Activated B cell treated with CpG ODN at 0.5 μM for 24 hours (primary cell): ENCODE data around the gene SKOR1. TPM values are rescaled to one million over a fixed set of nuclear protein-coding genes. Genes with fewer than 3 reads are reported as not detected.

Experiments
- ATAC-seq: fragments of 200-7000 bp; cut with Tn5 transposase; one replicate; pipeline ENCODE4 v1.10.0; 2021; ENCODE audit warnings: low read depth, mild to moderate bottlenecking, moderate library complexity
- CTCF ChIA-PET: fragments of 350-600 bp; sonication (Branson Sonifier 250); formaldehyde crosslinking; loops from one replicate; lab custom pipeline; 2021; ENCODE audit warnings: antibody characterized with exemption; lab: Charles Lee
- POLR2A ChIA-PET: fragments of 350-600 bp; sonication (Branson Sonifier 250); formaldehyde crosslinking; loops from one replicate; lab custom pipeline; 2021; ENCODE audit warnings: antibody characterized with exemption; lab: Charles Lee
- DNase-seq: peaks from one replicate; pipeline ENCODE4 v3.0.0; 2022
- H3K27ac Mint-ChIP-seq: one replicate; pipeline ENCODE4 v1.8.0; 2020; ENCODE audit warnings: mixed read lengths
- H3K27me3 Mint-ChIP-seq: one replicate; pipeline ENCODE4 v1.8.0; 2021; ENCODE audit warnings: mixed read lengths
- H3K36me3 Mint-ChIP-seq: one replicate; pipeline ENCODE4 v1.8.0; 2021; ENCODE audit warnings: low read depth, mixed read lengths
- H3K4me1 Mint-ChIP-seq: one replicate; pipeline ENCODE4 v1.8.0; 2021; ENCODE audit warnings: mixed read lengths
- H3K4me3 Mint-ChIP-seq: one replicate; pipeline ENCODE4 v1.8.0; 2020; ENCODE audit warnings: mild to moderate bottlenecking, mixed read lengths
- H3K9me3 Mint-ChIP-seq: one replicate; pipeline ENCODE4 v1.8.0; 2020; ENCODE audit warnings: mixed read lengths
- intact Hi-C: fragments of 100-400 bp; cut with micrococcal nuclease; formaldehyde crosslinking; loops from one replicate; pipeline ENCODE4 v1.15.1; 2024
- total RNA-seq: library from RNA; stranded (reverse); gene quantifications from 2 replicates; pipeline ENCODE4 v1.2.3, GENCODE V29; 2022
- TF ChIP-seq, protein P1 (sequence below): fragments of 200-600 bp; IDR thresholded peaks from one replicate; pipeline ENCODE4 v1.8.0; 2022; ENCODE audit warnings: antibody characterized with exemption, mild to moderate bottlenecking

Gene SKOR1
- total RNA-seq, 1 donor from 2014 or later = 0.53 TPM

DNA sequence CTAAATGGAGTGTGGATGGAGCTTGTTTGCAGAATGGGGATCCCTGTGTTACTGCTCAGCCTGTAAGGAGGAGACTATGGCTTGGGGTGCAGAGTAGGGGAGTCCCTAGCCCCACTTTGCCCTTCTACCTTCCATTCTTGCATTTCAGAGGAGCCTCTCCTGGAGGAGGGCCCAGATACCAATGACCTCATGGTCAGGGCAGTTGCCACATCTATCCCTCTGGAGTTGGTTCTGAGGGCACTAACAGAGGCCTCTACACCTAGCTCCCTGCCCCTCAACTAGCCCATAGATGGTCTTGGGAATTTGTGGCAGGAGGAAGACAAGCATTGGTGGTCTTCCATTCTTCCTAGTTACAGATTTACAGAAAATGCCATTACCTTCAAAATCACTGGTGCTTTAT is 6.1 kb downstream of the SKOR1 start:
- no peaks in the 10 kb centered on the region for H3K9me3 Mint-ChIP-seq
- intact Hi-C loops = loop anchor here (10.0 kb wide), 3 partner anchors 527 to 1327 kb away; partner anchors contain the start of genes RPL4 and ZWILCH
- ChIA-PET CTCF (interaction anchor here (1.1 to 2.3 kb wide), 4 partner anchors 49 to 375 kb away, joined by 3 to 22 read pairs (median 10); no protein-coding TSS in a partner anchor), POLR2A (no interaction called here)
- no peak overlapping the region for H3K4me3 Mint-ChIP-seq
- no peak for DNase-seq
- no peaks in the 10 kb centered on the region for H3K36me3 Mint-ChIP-seq
- H3K4me1 Mint-ChIP-seq = peaks cover 50% of the 10 kb centered on the region
- no peak overlapping the region for H3K27ac Mint-ChIP-seq
- H3K27me3 Mint-ChIP-seq = peaks cover 55% of the 10 kb centered on the region
- ATAC-seq = no peak
- TF ChIP-seq, protein P1, sequence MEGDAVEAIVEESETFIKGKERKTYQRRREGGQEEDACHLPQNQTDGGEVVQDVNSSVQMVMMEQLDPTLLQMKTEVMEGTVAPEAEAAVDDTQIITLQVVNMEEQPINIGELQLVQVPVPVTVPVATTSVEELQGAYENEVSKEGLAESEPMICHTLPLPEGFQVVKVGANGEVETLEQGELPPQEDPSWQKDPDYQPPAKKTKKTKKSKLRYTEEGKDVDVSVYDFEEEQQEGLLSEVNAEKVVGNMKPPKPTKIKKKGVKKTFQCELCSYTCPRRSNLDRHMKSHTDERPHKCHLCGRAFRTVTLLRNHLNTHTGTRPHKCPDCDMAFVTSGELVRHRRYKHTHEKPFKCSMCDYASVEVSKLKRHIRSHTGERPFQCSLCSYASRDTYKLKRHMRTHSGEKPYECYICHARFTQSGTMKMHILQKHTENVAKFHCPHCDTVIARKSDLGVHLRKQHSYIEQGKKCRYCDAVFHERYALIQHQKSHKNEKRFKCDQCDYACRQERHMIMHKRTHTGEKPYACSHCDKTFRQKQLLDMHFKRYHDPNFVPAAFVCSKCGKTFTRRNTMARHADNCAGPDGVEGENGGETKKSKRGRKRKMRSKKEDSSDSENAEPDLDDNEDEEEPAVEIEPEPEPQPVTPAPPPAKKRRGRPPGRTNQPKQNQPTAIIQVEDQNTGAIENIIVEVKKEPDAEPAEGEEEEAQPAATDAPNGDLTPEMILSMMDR = no peak

DNA sequence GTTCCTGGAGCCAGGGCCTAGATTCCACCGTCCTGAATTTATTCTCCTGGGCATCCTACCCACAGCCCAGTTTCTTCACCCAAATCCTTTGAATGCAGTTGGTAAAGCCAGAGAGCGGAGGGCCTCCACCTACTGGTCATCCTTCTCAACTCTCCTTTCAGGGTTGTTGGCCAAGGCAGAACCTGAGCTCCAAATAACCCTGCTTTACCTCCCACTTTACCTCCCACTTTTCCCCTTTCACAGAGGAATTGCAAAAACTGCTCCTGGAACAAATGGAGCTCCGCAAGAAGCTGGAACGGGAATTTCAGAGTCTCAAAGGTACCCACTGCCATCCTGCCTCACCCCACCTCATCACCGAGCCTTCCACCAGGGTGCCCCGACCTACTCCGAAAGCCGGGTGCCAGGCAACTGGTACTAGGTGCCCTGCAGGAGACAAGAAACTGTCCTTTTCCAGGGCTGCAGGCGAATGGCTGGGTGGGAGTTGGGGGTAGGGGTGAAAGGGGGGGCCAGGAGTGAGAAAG is 6.8 kb downstream of the SKOR1 start:
- TF ChIP-seq, protein P1 = no peak
- ChIA-PET POLR2A (interaction anchor here (0.8 to 2.3 kb wide), 2 partner anchors 8 to 48 kb away, joined by 4 to 12 read pairs; no protein-coding TSS in a partner anchor), CTCF (interaction anchor here (0.7 to 2.3 kb wide), 5 partner anchors 9 to 375 kb away, joined by 3 to 22 read pairs (median 9); no protein-coding TSS in a partner anchor)
- Mint-ChIP-seq H3K9me3 (no peaks in the 10 kb centered on the region), H3K27me3 (peaks cover 56% of the 10 kb centered on the region), H3K4me3 (no peak overlapping the region), H3K4me1 (peaks cover 52% of the 10 kb centered on the region), H3K27ac (no peak overlapping the region), H3K36me3 (no peaks in the 10 kb centered on the region)
- no peak for ATAC-seq
- no peak for DNase-seq
- intact Hi-C loops = loop anchor here (1.0 to 10.0 kb wide), 4 partner anchors 8 to 1327 kb away; partner anchors contain the start of genes RPL4 and ZWILCH

- peaks cover 56% of the 10 kb centered on the region for H3K27me3 Mint-ChIP-seq
- ATAC-seq (no peak), DNase-seq (no peak)
- H3K27ac Mint-ChIP-seq = no peak overlapping the region
- H3K9me3 Mint-ChIP-seq = no peaks in the 10 kb centered on the region
- intact Hi-C loops = loop anchor here (1.0 to 10.0 kb wide), 4 partner anchors 9 to 1328 kb away; partner anchors contain the start of genes RPL4 and ZWILCH
- no peaks in the 10 kb centered on the region for H3K36me3 Mint-ChIP-seq
- ChIA-PET POLR2A (interaction anchor here (0.8 to 2.3 kb wide), 2 partner anchors 7 to 49 kb away, joined by 4 to 12 read pairs; no protein-coding TSS in a partner anchor), CTCF (interaction anchor here (0.6 to 2.3 kb wide), 5 partner anchors 50 to 593 kb away, joined by 3 to 22 read pairs (median 9); no protein-coding TSS in a partner anchor)
- H3K4me1 Mint-ChIP-seq = peaks cover 52% of the 10 kb centered on the region
- peak overlapping the region; percentile 79 for H3K4me3 Mint-ChIP-seq
- TF ChIP-seq, protein P1 = no peak
These were observed 7.8 kb downstream of the SKOR1 start for GRCh38 chr15:67832897-67833709.

DNA sequence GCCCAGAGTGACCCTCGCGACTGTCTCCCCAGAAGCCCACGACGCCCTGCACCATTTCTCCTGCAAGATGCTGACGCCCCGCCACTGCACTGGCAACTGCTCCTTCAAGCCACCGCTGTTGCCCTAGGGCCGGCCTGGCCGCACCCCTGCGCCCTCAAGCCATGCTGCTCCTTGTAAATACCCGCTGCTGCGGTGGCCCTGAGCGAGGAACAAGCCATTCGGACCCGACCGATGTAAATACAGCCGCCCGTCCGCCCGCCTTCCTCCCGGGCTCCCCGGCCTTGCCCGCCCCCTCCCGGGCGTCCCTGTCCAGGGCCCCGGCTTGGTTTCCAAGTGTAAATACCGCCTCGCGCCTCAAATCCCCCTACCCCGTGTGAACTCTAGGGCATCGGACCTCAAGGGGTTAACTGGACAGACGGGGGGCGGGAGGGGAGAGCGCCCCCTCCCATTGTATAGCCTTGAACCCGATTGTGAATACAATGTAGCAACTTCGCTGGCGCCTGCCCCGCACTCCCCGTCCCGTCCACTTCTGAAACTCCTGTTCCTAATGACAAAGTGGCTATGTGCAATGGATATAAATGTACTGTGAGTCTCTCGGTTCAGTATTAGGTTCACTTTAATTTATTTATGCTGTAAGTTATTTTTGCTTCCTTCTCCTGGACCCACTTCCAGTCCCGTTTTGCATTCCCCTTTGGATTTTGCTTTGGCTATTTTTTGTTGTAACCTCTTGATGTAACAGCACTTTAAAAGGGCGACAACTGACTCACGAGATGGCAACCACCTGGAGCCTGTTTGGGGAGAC is 8.6 kb downstream of the SKOR1 start:
- peak; percentile 41 for DNase-seq
- TF ChIP-seq, protein P1 = no peak
- Mint-ChIP-seq H3K36me3 (no peaks in the 10 kb centered on the region), H3K4me1 (peaks cover 50% of the 10 kb centered on the region), H3K27ac (no peak overlapping the region), H3K4me3 (peak overlapping the region; percentile 79), H3K27me3 (peaks cover 54% of the 10 kb centered on the region), H3K9me3 (no peaks in the 10 kb centered on the region)
- CTCF ChIA-PET = interaction anchor here (0.5 to 5.3 kb wide), 4 partner anchors 50 to 932 kb away, joined by 3 to 56 read pairs (median 20); no protein-coding TSS in a partner anchor
- peak; percentile 40 for ATAC-seq
- POLR2A ChIA-PET = interaction anchor here (2.3 kb wide), 1 partner anchor 50 kb away, joined by 12 read pairs; no protein-coding TSS in a partner anchor
- intact Hi-C loops = loop anchor here (1.0 to 10.0 kb wide), 6 partner anchors 13 to 1329 kb away; partner anchors contain the start of genes RPL4, SMAD6 and ZWILCH
